SK-N-SH treated with all-trans-retinoic acid at 6 μM for 48 hours (cell line): ENCODE measurements around the gene PPP1R18.

Experiments
- TCF4 ChIP-seq: fragments of 250-450 bp; sonication (Bioruptor Pico); IDR thresholded peaks from 2 replicates; pipeline ENCODE4 v1.8.0; 2021; ENCODE audit warnings: mild to moderate bottlenecking, moderate library complexity, borderline replicate concordance
- ZNF565 ChIP-seq: fragments of 450-650 bp; formaldehyde crosslinking; conservative IDR thresholded peaks from 2 replicates; pipeline ENCODE4 v1.5.0; 2020; ENCODE audit warnings: low read depth, mild to moderate bottlenecking, moderate library complexity
- TF ChIP-seq, protein P1 (sequence below): fragments of 250-450 bp; sonication (Bioruptor Pico); IDR thresholded peaks from 2 replicates; pipeline ENCODE4 v1.5.1; 2021; ENCODE audit warnings: mild to moderate bottlenecking, moderate library complexity

DNA sequence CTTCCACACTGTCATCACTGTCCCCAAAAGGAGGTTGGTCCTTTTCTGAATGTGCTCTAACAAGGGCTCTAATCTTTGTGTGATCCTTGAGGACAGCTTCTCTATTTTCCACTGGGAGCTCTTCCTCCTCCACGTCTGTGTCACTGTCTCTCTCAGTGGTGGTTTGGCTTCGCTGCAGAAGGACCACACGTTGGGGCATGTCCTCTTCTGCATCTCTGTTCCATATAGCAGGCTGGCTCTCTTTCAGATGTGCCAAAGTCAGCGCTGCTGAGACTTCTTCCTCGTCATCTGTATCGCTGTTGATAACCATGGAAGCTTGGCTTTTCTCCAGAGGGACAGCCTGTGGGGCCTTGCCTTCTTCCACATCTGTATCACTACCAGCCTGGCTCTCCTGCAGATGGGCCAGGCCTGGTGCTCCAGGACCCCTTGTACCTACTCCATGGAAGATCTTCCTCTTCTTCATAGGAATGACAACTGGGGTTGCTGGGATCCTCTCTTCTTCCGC is 26.0 kb upstream of the PPP1R18 start:
- TF ChIP-seq, protein P1, sequence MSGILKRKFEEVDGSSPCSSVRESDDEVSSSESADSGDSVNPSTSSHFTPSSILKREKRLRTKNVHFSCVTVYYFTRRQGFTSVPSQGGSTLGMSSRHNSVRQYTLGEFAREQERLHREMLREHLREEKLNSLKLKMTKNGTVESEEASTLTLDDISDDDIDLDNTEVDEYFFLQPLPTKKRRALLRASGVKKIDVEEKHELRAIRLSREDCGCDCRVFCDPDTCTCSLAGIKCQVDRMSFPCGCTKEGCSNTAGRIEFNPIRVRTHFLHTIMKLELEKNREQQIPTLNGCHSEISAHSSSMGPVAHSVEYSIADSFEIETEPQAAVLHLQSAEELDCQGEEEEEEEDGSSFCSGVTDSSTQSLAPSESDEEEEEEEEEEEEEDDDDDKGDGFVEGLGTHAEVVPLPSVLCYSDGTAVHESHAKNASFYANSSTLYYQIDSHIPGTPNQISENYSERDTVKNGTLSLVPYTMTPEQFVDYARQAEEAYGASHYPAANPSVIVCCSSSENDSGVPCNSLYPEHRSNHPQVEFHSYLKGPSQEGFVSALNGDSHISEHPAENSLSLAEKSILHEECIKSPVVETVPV (CRISPR knock-in tag), result no peak
- TF ChIP-seq ZNF565 (CRISPR knock-in tag) (no peak), TCF4 (no peak)
